A172 (cell line): ENCODE data around the gene SNU13. TPM values are rescaled to one million over a fixed set of nuclear protein-coding genes. Genes with fewer than 3 reads are reported as not detected.
"Not testable (repeated sequence)": the region's sequence is repeated elsewhere in the genome, so short reads cannot be mapped to it uniquely, and the experiment has no call there.

Source experiments
- DNase-seq: peaks from one replicate; pipeline ENCODE4 v3.0.0-alpha.2; 2015; ENCODE audit warnings: low spot score
- total RNA-seq: library from RNA; depleted of rRNA; stranded (reverse); fragments of >200 nt; shearing (Covaris generic); gene quantifications from 2 replicates; pipeline ENCODE4 v1.2.3, GENCODE V29; 2014; rRNA removed

The SNU13 gene
- total RNA-seq, 1 experiment from 2014 or later, result 75.4 TPM

DNA sequence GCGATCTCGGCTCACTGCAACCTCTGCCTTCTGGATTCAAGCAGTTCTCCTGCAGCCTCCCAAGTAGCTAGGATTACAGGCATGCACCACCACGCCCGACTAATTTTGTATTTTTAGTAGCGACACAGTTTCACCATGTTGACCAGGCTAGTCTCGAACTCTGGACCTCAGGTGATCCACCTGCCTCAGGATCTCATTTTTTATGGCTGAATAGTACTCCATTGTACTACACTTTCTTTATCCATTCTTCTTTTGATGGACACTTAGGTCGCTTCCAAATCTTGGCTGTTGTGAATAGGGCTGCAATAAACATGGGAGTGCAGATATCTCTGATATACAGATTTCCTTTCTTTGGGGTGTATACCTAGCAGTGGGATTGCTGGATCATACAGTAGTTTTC lies 46.8 kb downstream of the SNU13 start:
- DNase-seq, result no peak

DNA sequence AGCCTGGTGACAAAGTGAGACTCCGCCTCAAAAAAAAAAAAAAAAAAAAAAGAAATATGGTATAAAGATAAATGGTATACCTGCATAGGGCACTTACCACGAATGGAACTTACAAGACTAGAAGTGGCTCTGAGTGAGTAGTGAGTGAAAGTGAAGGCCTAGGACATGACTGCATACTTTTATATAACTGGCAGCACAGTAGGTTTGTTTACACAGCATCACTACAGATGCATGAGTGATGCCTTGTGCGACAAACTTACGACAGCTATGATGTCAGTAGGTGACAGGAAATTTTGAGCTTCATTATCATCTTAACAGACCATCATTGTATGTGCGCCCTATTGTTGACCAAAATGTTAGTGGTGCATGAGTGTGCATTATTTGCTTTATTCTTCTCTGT lies 49.9 kb downstream of the SNU13 start:
- DNase-seq, result no peak

DNA sequence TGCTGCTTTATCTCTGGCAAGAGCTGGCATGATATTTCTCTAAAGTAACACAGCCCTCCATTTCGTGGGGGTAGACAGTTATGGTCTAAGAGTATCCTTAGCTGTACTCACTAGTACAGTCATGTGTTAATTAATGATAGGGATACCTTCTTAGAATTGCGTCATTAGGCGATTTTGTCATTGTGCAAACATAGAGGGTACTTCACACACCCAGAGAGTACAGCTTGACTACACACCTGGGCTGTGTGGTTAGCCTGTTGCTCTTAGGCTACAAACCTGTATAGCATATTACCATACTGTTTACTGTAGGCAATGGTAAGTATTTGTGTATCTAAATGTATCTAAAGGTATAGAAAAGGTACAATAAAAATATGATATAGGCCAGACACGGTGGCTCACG lies 50.5 kb downstream of the SNU13 start:
- no peak for DNase-seq

DNA sequence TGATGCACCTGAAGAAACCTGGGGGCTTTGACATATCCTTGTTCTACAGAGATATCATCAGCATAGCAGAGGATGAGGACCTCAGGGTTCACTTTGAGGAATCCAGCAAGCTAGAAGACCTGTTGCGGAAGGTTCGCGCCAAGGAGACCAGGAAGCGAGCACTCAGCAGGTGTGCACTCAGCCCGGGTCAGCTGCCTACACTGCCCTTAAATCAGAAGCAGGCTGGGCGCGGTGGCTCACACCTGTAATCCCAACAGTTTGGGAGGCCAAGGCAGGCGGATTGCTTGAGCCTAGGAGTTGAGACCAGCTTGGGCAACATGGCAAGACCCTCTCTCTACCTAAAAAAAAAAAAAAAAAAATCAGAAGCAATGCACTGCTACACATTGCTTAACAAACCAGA lies 51.0 kb downstream of the SNU13 start:
- DNase-seq, result not testable (repeated sequence)

DNA sequence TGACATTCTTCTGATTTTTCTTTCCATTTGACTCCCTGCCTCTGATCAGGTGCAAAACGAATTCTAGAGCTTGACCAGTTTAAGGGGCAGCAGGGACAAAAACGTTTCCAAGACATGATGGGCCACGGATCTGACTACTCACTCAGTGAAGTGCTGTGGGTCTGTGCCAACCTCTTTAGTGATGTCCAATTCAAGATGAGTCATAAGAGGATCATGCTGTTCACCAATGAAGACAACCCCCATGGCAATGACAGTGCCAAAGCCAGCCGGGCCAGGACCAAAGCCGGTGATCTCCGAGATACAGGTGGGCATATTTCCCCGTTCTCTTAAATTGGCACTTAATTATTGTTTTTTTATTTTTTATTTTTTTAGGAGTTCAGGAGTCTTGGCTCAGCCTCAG lies 52.2 kb downstream of the SNU13 start:
- peak; percentile 79 for DNase-seq

DNA sequence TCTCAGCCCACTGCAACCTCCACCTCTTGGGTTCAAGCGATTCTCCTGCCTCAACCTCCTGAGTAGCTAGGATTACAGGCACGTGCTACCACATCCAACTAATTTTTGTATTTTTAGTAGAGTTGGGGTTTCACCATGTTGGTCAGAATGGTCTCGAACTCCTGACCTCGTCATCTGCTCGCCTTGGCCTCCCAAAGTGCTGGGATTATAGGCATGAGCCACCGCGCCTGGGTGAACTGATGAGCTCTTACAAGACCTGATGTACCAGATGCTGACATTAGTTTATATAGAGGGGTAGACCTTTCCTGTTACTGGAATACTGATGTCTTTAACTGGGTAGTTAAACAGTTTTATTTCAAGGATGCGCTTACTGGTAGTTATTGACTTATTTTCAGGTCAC lies 54.1 kb downstream of the SNU13 start:
- DNase-seq, result not testable (repeated sequence)

DNA sequence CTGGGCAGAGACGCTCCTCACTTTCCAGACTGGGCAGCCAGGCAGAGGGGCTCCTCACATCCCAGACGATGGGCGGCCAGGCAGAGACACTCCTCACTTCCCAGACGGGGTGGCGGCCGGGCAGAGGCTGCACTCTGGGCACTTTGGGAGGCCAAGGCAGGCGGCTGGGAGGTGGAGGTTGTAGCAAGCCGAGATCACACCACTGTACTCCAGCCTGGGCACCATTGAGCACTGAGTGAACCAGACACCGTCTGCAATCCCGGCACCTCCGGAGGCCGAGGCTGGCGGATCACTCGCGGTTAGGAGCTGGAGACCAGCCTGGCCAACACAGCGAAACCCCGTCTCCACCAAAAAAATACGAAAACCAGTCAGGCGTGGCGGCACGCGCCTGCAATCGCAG lies 57.1 kb downstream of the SNU13 start:
- DNase-seq, result not testable (repeated sequence)

DNA sequence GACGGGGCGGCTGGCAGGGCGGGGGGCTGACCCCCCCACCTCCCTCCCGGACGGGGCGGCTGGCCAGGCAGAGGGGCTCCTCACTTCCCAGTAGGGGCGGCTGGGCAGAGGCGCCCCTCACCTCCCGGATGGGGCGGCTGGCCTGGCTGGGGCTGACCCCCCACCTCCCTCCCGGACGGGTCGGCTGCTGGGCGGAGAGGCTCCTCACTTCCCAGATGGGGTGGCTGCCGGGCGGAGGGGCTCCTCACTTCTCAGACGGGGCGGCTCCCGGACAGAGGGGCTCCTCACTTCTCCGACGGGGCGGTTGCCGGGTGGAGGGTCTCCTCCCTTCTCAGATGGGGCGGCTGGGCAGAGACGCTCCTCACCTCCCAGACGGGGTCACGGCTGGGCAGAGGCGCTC lies 57.6 kb downstream of the SNU13 start:
- DNase-seq, result not testable (repeated sequence)

DNA sequence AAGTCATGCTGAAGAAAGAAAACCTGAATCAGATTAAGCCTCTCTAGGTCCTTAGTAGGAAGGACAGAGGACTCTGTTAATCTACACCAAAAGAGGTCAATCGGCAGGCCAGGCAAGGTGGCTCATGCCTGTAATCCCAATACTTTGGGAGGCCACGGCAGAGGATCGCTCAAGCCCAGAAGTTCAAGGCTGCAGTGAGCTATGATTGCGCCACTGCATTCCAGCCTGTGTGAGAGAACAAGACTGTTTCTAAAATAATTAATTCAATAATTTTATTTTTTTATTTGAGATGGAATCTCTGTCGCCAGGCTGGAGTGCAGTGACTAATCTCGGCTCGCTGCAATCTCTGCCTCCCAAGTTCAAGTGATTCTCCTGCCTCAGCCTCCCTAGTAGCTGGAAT lies 63.1 kb downstream of the SNU13 start:
- no peak for DNase-seq

Other genes starting within 250 kb of the SNU13 start
- gene TOB2, start 242.1 kb downstream of the SNU13 start, total RNA-seq, result 6.2 and 7.2 TPM in 2 replicates
- gene PHF5A, start 220.2 kb downstream of the SNU13 start, total RNA-seq, result 63.7 and 71.3 TPM in 2 replicates
- 34.3 and 41.2 TPM in 2 replicates for gene ACO2, start 219.8 kb downstream of the SNU13 start, total RNA-seq
- gene POLR3H, start 144.4 kb downstream of the SNU13 start, total RNA-seq, result 11.8 and 27.8 TPM in 2 replicates
- gene CSDC2, start 127.9 kb downstream of the SNU13 start, total RNA-seq, result 2.8 and 3.5 TPM in 2 replicates
- gene PMM1, start 99.0 kb downstream of the SNU13 start, total RNA-seq, result 6.9 and 8.9 TPM in 2 replicates
- 15.2 and 15.8 TPM in 2 replicates for gene DESI1, start 67.8 kb downstream of the SNU13 start, total RNA-seq
- 382 and 394 TPM in 2 replicates for gene XRCC6, start 67.6 kb downstream of the SNU13 start, total RNA-seq
- 1.2 and 2.7 TPM in 2 replicates for gene MEI1, start 10.6 kb upstream of the SNU13 start, total RNA-seq
- 5.7 and 6.2 TPM in 2 replicates for gene CCDC134, start 111.8 kb upstream of the SNU13 start, total RNA-seq
- gene SREBF2, start 144.2 kb upstream of the SNU13 start, total RNA-seq, result 15.8 and 17.7 TPM in 2 replicates
- not detected in 2 replicates for gene SHISA8, start 226.2 kb upstream of the SNU13 start, total RNA-seq
- 0.03 TPM in 1 of 2 replicates, not detected in the other for gene TNFRSF13C, start 237.9 kb upstream of the SNU13 start, total RNA-seq